HL-60 (cell line): ENCODE data around the gene USP26.
"Not testable (repeated sequence)": the region's sequence is repeated elsewhere in the genome, so short reads cannot be mapped to it uniquely, and the experiment has no call there.

ENCODE experiments used
- CTCF ChIP-seq: IDR thresholded peaks from one replicate; pipeline ENCODE4 v1.5.1; 2011; ENCODE audit warnings: low read length, control low read depth, inconsistent platforms; ENCODE audit not compliant: insufficient read depth
- POLR2AphosphoS5 ChIP-seq: IDR thresholded peaks from 2 replicates; pipeline ENCODE4 v1.6.1; 2012; ENCODE audit warnings: low read depth
- REST ChIP-seq: IDR thresholded peaks from 2 replicates; pipeline ENCODE4 v1.6.1; 2012; ENCODE audit warnings: low read depth; ENCODE audit not compliant: insufficient replicate concordance

GRCh38 chrX:132980035-132980434, 116.9 kb downstream of the USP26 start:
- not testable (repeated sequence) for TF ChIP-seq CTCF, POLR2AphosphoS5, REST
